SK-N-DZ (cell line): ENCODE data around the gene TDRD3.

Source experiments
- small RNA-seq, 2 experiments: library from RNA; depleted of rRNA; stranded (forward); fragments of <200 nt; gene quantifications; one replicate each; pipeline ENCODE3, GENCODE V24; 2014

TDRD3 gene

Small RNA genes within 50 kb of the gene (small RNA-seq; reads per million reads assigned to genes)
- 0 reads per million in 2 experiments for gene RNA5SP31
